H1 (cell line): ENCODE results near the gene KCNA2. TPM values are rescaled to one million over a fixed set of nuclear protein-coding genes. Genes with fewer than 3 reads are reported as not detected.

Source experiments
- HDAC2 ChIP-seq, 2 experiments: fragments of 300-600 bp in 1 of 2; sonication (generic) in 1 of 2; IDR thresholded peaks; 2 replicates each; pipeline ENCODE4 v1.6.1; 2011 to 2012; ENCODE audit warnings: low read depth in 2 of 2, low read length in 2 of 2, mild to moderate bottlenecking in 2 of 2, moderate library complexity in 2 of 2, borderline replicate concordance in 1 of 2, inconsistent platforms in 1 of 2
- JUN ChIP-seq: IDR thresholded peaks from 2 replicates; pipeline ENCODE4 v1.6.1; 2011; ENCODE audit warnings: low read depth, mild to moderate bottlenecking, improper control_type of control experiment, low read length
- polyA plus RNA-seq, 7 experiments: library from polyadenylated mRNA; depleted of rRNA in 3 of 7; stranded (reverse) in 5 of 7; unstranded in 2 of 7; fragments of >200 nt in 5 of 7; fragments of 200-250 nt in 2 of 7; gene quantifications; 1 replicate in 5 of 7; 2 replicates in 1 of 7; 4 replicates in 1 of 7; pipeline versions ENCODE4 v1.2.1 to v1.2.3, GENCODE V29; 2011 to 2013; ENCODE audit warnings: missing spikeins in 2 of 7, mixed read lengths in 2 of 7
- total RNA-seq: library from RNA; stranded (reverse); fragmentation: NEBNext Ultra II Directional; extraction: Animal tissue kit (Norgen Biotek cat#: 25700); gene quantifications from 2 replicates; pipeline ENCODE4 v1.2.1, GENCODE V29; 2021

Gene KCNA2
- total and polyA plus RNA-seq, 2 of the 8 experiments (the other 6 are each of a cell fraction or from before 2014, with no cell fraction given) = 0.26 to 0.78 TPM

- TF ChIP-seq HDAC2 (IDR thresholded peaks at IDR 0.05; ENCODE audit: borderline replicate concordance in 1 of 2, low read depth in 2 of 2, low read length in 2 of 2) (no peak), JUN (no peak)
Observed at GRCh38 chr1:110633646-110634030, 27.5 kb upstream of the KCNA2 start (continued).
